ENCODE data around the gene FAM241B.

FAM241B gene

DNA sequence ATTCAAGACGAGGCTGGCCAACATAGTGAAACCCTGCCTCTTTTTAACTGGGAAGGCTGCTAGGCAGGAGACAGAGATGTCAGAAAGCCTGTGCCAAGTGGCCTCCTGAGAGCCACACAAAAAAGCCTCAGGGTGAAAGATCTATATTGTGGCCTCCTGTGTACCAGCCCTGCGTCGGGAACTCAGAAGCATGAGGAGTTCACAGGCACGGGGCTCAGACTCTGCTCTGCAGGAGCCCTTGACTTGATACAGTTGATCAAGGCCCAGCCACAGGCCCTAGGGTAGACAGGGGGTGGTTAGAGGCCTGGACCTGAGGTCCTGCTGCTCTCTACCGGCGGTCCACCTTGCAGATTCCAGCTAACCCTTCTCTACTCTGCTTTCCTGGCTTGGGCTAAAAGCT, 30.2 kb downstream of the FAM241B start:
- no peak for DNase-seq (ENCODE audit: extremely low read depth, low read depth)
- TF ChIP-seq, protein P1, sequence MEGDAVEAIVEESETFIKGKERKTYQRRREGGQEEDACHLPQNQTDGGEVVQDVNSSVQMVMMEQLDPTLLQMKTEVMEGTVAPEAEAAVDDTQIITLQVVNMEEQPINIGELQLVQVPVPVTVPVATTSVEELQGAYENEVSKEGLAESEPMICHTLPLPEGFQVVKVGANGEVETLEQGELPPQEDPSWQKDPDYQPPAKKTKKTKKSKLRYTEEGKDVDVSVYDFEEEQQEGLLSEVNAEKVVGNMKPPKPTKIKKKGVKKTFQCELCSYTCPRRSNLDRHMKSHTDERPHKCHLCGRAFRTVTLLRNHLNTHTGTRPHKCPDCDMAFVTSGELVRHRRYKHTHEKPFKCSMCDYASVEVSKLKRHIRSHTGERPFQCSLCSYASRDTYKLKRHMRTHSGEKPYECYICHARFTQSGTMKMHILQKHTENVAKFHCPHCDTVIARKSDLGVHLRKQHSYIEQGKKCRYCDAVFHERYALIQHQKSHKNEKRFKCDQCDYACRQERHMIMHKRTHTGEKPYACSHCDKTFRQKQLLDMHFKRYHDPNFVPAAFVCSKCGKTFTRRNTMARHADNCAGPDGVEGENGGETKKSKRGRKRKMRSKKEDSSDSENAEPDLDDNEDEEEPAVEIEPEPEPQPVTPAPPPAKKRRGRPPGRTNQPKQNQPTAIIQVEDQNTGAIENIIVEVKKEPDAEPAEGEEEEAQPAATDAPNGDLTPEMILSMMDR (IDR thresholded peaks at IDR 0.05; ENCODE audit: low read depth, low read length), result no peak

DNA sequence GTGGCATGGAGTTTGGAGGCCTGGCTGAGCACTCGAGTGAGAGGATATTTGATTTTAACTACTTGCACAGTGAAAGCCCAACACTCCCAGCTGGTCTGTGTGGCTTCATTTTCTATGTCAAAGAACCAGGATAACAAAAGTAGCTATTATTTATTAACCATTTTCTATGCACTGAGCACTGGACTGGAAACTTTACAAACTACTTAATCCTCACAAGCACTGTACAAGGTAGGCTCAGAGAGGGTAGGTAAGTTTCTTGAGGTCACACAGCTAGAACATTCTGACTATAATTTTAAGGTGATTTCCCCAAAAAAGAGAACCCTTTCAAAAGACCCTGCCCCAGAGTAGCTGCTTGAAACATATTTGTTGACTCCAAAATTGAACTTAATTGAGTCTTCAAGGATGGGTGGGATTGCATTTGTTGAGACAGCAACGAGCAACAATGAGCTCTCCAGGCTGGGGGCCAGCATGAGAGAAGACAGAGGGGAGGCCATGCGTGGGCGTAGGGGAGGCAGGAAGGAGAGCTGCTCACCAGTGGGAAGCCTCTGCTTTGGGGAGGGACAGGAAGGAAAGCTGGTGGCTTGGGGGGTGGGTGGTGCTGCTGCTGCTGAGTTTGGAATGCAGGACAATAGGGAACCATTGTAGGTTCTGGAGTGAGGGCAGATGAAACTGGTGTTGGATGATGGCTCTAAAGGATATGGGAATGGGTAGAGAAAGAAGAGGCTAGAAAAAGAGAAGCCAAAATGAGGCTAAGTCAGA, 31.5 kb downstream of the FAM241B start:
- DNase-seq (ENCODE audit: extremely low read depth, low read depth), result no peak
- TF ChIP-seq, protein P1 (IDR thresholded peaks at IDR 0.05; ENCODE audit: low read depth, low read length), result no peak

GRCh38 chr10:69662173-69662877, 32.3 kb downstream of the FAM241B start:
- DNase-seq (ENCODE audit: extremely low read depth, low read depth), result no peak
- TF ChIP-seq, protein P1 (IDR thresholded peaks at IDR 0.05; ENCODE audit: low read depth, low read length), result no peak

- TF ChIP-seq, protein P1 (IDR thresholded peaks at IDR 0.05; ENCODE audit: low read depth, low read length), result no peak
- no peak for DNase-seq (ENCODE audit: extremely low read depth, low read depth)
Measured at GRCh38 chr10:69662901-69663300, 32.9 kb downstream of the FAM241B start.

- TF ChIP-seq, protein P1 (IDR thresholded peaks at IDR 0.05; ENCODE audit: low read depth, low read length), result no peak
- no peak for DNase-seq (ENCODE audit: extremely low read depth, low read depth)
Measured at GRCh38 chr10:69663369-69663947, 33.4 kb downstream of the FAM241B start.

DNA sequence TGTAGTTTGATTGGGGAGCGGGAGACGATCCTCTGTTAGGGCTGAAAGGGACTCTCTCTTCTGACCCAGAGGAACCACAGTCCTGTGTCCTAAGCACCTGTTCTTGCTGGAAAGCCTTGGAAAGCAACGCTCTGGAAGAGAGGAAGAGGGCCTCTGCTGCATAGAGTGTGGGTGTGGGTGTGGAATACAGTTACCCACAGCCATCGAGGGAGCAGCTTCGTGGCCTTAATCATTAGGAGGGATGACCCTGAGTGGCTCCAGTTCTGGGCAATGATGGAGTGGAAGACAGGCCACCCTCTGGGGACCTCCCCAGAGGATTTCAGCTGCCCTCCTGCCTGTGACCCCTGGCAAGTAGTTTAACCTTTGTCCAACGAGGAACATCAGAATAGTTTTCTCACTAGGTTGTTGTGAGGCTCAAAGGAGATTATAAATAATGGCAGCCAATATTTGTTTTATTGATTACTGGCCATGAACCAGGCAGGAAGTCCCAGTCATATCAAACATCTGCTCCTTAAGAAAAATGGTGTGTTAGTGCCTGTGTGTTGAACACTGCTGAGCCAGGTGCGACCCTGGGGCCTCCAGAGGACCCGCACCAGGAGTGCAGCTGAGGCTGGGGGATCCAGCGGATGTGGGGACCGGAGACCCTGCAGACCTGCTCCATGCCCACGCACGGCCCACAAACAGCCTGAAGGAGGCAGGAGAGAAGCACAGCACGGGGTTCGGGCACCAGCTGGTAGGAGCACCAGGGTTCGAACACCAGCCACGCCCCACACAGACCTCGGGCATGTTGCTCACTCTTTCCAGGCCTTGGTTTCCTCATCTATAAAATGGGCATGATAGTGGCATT, 35.6 kb downstream of the FAM241B start:
- TF ChIP-seq, protein P1 (IDR thresholded peaks at IDR 0.05; ENCODE audit: low read depth, low read length), result no peak
- no peak for DNase-seq (ENCODE audit: extremely low read depth, low read depth)

Data from AG09319 (cell line).